Measurements from ENCODE around the gene MAN2A2.
A peak's percentile ranks its signal among the peaks of the same experiment; 100 is the strongest.
"Not testable (repeated sequence)": the region's sequence is repeated elsewhere in the genome, so short reads cannot be mapped to it uniquely, and the experiment has no call there.

MAN2A2 gene

DNA sequence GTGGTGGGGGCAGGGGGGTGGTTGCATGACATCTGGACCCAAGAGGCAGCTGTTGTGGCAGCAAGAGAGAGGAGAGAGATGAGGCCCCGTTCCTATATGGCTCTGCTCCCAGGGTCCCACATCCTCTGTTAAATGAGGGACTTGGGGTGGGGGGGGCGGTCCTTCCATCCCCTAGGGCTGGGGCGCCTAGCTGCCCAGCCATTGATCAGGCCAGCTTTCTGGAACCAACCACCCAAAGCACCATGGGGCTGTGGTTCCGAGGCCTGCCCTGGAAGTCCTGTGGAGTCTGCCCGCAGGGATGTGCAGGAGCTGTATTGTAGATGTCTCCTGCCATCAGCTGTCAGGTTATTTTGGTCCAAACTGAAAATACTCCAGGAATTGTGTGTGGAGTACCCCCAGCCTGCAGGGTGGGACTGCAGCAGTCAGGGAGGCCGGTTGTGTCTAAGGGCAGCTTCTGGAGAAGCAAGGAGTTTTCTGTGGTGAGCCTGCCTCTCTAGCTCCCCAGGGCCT, 29.6 kb upstream of the MAN2A2 start:
- Histone ChIP-seq H3K27ac (peak overlapping the region; percentile 91), H3K36me3 (replicated peaks) (peaks cover 28% of the 10 kb centered on the region), H3K4me3 (ENCODE audit: low read depth, low read length) (peak overlapping the region; percentile 72), H3K27me3 (replicated peaks) (no peaks in the 10 kb centered on the region)
- in situ Hi-C loops (cut with HindIII; ENCODE audit: low pct_ligation_motif_present, low sequenced_read_pairs) = no loop called here
- DNase-seq = no peak
- TF ChIP-seq, protein P1, sequence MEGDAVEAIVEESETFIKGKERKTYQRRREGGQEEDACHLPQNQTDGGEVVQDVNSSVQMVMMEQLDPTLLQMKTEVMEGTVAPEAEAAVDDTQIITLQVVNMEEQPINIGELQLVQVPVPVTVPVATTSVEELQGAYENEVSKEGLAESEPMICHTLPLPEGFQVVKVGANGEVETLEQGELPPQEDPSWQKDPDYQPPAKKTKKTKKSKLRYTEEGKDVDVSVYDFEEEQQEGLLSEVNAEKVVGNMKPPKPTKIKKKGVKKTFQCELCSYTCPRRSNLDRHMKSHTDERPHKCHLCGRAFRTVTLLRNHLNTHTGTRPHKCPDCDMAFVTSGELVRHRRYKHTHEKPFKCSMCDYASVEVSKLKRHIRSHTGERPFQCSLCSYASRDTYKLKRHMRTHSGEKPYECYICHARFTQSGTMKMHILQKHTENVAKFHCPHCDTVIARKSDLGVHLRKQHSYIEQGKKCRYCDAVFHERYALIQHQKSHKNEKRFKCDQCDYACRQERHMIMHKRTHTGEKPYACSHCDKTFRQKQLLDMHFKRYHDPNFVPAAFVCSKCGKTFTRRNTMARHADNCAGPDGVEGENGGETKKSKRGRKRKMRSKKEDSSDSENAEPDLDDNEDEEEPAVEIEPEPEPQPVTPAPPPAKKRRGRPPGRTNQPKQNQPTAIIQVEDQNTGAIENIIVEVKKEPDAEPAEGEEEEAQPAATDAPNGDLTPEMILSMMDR (IDR thresholded peaks at IDR 0.05; ENCODE audit: low read depth, low read length, missing control alignments) = no peak

GRCh38 chr15:90873998-90874605, 29.0 kb upstream of the MAN2A2 start:
- Histone ChIP-seq H3K4me3 (ENCODE audit: low read depth, low read length) (peak overlapping the region; percentile 72), H3K36me3 (replicated peaks) (peaks cover 33% of the 10 kb centered on the region), H3K27ac (peak overlapping the region; percentile 91), H3K27me3 (replicated peaks) (no peaks in the 10 kb centered on the region)
- TF ChIP-seq, protein P1 (IDR thresholded peaks at IDR 0.05; ENCODE audit: low read depth, low read length, missing control alignments) = no peak
- in situ Hi-C loops (cut with HindIII; ENCODE audit: low pct_ligation_motif_present, low sequenced_read_pairs) = no loop called here
- DNase-seq = no peak

DNA sequence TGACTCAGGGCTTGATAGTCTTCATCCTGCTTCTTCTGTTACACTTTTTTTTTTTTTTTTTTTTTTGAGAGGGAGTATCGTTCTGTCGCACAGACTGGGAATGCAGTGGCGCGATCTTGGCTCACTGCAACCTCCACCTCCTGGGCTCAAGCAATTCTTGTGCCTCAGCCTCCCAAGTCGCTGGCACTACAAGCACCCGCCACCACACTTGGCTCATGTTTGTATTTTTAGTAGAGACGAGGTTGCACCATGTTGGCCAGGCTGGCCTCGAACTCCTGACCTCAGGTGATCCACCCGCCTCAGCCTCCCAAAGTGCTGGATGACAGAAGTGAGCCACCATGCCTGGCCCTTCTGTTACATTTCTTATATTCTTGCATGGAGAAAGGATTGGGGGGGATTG, 28.1 kb upstream of the MAN2A2 start:
- H3K4me3 ChIP-seq (ENCODE audit: low read depth, low read length); DNase-seq; H3K27me3 ChIP-seq (replicated peaks); H3K27ac ChIP-seq; in situ Hi-C loops (cut with HindIII; ENCODE audit: low pct_ligation_motif_present, low sequenced_read_pairs): not testable (repeated sequence)
- peaks cover 42% of the 10 kb centered on the region for H3K36me3 ChIP-seq (replicated peaks)

DNA sequence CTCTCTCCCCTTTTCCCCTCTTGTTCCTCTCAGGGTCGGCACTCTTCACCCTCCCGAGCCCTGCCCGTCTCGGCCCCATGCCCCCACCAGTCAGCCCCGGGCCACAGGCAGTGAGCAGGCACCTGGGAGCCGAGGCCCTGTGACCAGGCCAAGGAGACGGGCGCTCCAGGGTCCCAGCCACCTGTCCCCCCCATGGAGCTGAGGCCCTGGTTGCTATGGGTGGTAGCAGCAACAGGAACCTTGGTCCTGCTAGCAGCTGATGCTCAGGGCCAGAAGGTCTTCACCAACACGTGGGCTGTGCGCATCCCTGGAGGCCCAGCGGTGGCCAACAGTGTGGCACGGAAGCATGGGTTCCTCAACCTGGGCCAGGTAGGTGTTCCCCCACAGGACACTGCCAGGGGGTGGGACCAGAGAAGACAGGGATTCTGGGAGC, 27.5 kb upstream of the MAN2A2 start:
- no peak overlapping the region for H3K27ac ChIP-seq
- TF ChIP-seq, protein P1 (IDR thresholded peaks at IDR 0.05; ENCODE audit: low read depth, low read length, missing control alignments) = no peak
- peaks cover 48% of the 10 kb centered on the region for H3K36me3 ChIP-seq (replicated peaks)
- no peak for DNase-seq
- H3K4me3 ChIP-seq (ENCODE audit: low read depth, low read length) = no peak overlapping the region
- in situ Hi-C loops (cut with HindIII; ENCODE audit: low pct_ligation_motif_present, low sequenced_read_pairs) = no loop called here
- H3K27me3 ChIP-seq (replicated peaks) = no peaks in the 10 kb centered on the region

DNA sequence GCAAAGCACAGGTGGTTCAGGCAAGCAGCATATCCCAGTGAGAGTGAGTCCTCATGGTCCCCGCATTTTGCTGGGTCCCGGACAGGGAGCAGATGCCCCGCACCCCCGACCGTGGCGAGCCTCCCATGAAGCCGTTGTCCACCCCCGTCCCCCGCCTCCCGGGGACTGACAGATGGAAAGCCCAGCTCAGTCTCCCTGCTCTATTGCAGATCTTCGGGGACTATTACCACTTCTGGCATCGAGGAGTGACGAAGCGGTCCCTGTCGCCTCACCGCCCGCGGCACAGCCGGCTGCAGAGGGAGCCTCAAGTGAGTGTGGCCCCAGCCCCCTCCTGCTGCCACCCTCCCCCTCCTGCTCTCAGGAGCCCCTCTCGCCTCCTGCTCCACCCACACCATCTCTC, 27.1 kb upstream of the MAN2A2 start:
- in situ Hi-C loops (cut with HindIII; ENCODE audit: low pct_ligation_motif_present, low sequenced_read_pairs) = no loop called here
- H3K36me3 ChIP-seq (replicated peaks) = peaks cover 53% of the 10 kb centered on the region
- no peaks in the 10 kb centered on the region for H3K27me3 ChIP-seq (replicated peaks)
- DNase-seq = no peak
- no peak overlapping the region for H3K27ac ChIP-seq
- TF ChIP-seq, protein P1 (IDR thresholded peaks at IDR 0.05; ENCODE audit: low read depth, low read length, missing control alignments) = no peak
- no peak overlapping the region for H3K4me3 ChIP-seq (ENCODE audit: low read depth, low read length)

GRCh38 chr15:90876512-90877170, 26.5 kb upstream of the MAN2A2 start:
- Histone ChIP-seq H3K27me3 (replicated peaks) (no peaks in the 10 kb centered on the region), H3K4me3 (ENCODE audit: low read depth, low read length) (no peak overlapping the region), H3K27ac (no peak overlapping the region), H3K36me3 (replicated peaks) (peaks cover 59% of the 10 kb centered on the region)
- TF ChIP-seq, protein P1 (IDR thresholded peaks at IDR 0.05; ENCODE audit: low read depth, low read length, missing control alignments) = no peak
- in situ Hi-C loops (cut with HindIII; ENCODE audit: low pct_ligation_motif_present, low sequenced_read_pairs) = no loop called here
- DNase-seq = no peak
